Fibroblast of skin of scalp (primary cell): ENCODE results near the gene KIAA1614.

Experiments used
- DNase-seq: peaks from one replicate; pipeline ENCODE4 v3.0.0-alpha.2; 2013

The KIAA1614 gene

DNA sequence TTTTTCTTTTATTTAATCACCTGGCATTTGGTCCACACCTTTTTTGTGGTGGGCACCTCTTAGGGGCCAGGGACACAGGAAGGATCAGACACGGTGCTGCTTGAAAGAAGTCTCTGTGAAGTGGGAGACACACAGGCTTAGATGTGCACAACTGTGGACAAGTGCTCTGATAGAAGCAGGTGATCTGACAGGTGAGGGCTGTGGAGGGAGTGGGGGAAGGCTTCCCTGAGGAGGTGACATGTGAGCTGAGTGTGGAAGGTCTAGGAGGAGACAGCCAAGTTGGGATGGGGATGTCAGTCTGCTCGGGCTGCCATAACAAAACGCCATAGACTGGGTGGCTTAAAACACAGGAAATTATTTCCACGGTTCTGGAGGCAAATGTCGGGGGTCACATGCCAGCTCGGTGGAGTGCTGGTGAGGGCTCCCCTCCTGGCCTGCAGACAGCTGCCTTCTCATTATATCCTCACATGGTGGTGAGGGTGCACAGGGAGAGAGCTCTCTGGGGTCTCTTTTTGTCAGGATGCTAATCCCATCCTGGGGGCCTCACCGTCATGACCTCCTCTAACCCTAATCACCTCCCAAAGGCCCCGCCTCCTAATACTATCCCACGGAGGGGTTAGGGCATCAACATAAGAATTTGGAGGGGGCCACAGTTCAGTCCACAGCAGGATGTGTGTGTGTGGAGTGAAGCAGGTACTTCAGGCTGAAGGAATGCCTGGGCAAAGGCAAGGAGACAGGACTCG, 5.2 kb upstream of the KIAA1614 start:
- DNase-seq = no peak

DNA sequence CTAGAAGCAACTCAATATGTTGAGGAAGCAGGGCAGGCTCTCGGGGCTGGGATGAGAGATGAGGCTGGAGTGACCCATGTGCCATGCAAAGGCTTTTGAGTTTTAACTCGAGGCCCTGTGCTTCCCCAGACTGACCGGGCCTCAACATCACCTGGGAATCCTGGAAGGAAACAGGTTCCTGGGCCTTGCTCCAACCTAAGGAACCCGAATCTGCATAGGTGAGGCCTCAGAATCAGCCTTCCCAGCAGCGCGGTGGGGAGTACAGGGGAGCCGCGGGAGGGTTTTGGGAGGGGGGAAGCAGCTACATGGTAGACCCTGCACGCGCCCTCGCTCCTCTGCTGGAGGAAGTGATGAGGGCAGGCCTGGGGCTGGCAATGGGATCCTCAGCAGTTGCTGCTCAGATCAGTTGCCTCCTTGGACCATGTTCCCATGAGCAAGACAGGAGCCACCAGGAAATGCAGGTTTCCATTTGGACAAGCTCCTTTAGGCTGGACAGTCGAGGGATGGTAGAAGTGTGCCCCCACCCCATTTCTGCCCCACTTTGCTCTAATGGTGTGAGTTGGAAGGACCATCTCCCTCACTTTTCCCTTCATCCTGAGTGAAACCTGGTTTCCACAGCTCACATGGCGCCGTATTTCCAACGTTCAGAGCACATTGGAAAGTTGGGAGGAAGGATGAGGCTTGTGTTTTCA, 4.5 kb upstream of the KIAA1614 start:
- no peak for DNase-seq

DNA sequence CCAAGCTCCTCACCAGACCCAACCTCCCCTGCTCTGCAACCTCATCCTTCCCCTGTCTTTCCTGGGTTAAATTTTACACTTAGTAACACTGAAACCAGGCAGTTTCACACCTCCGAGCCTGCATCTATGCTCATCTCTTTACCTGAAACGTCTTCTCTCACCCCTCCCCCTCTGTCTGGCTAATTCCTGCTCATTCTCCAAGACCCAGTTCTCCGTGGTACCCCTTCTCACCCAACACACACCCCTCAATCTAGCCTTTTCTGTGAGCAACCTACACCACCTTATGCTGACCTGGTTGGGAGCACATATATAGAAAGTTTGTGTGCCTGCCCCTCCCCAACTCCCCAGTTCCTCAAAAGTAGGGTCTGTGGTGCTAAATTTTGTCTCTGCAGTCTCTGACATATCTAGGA, 3.7 kb upstream of the KIAA1614 start:
- DNase-seq = no peak

DNA sequence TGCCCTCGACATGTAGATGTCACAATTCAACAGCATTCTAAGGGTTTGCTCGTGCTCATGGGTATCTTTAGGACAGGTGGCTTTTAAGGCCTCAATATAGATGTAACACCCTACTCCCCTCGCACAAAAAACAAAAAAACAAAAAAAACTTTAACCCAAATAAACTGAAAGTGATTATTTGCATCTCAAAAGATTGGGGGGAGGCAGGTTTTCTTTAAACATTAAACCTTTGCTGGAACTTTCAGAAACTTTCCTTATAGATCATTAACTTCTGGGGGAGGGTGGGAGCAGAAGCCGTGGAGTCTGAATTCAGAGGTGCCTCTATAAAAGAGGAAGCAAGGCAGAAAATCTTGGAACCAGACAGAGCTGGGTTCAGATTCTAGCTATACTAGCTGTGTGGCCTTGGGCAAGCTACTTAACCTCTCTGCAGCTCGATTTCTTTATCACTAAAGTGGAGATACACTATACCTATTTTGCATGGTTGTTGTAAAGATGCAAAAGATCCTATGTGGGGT, 3.2 kb upstream of the KIAA1614 start:
- DNase-seq = no peak

DNA sequence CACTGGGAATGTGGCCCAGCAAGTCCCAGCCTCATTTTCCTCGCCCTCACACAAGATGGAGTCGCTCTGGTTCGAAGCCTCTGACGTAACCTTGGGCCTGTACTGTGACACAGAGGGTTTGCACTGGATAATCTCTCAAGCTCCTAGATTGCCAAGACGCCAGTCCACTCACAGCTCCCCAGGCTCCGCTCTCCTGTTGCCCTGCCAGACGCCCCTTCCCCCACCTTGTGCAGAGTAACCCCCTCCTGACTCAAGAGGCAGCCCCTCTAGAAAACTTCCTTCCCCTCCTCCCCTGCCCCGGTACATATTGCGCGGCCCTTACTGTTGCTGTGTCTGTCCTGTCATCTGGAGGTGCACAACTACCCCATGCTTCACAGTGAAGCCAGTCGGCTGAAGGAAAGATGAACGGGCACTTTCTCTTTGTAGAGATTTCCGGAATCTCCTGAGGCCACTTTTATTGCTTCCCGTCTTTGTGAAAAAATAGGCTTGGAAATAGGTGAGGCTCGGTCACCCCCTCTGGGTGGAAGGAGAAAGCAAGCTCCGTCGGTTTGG, 981 bp upstream of the KIAA1614 start:
- peak; percentile 41 for DNase-seq

DNA sequence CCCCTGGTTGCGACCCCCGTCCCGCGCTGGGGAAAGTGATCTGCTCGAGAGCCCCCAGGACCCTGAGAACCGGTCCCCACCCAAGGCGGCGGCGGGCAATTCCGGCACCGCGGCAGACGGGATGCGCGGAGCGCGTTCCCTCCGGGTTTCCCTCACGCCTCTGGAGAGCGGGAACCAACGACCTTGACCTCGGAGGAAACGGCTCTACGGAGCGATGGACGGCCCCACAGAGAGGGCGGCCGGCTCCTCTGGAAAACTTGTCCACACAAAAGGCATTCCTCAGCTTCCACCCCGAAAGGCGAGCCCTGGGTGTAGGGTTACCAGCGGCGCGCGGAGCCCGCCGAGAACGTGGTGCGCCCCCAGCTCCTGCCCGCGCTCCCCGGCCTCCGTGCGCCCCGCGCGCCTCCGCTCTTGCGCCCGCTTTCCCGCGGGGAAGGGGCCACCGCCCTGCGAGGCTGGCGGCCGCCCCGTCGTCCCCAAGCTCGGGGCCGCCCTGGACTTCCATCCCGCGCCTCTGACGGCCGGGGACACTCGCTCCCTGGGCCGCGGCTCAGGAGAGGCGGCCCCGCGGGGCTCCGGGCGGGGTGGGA, 391 bp upstream of the KIAA1614 start:
- DNase-seq = peak; percentile 50

DNA sequence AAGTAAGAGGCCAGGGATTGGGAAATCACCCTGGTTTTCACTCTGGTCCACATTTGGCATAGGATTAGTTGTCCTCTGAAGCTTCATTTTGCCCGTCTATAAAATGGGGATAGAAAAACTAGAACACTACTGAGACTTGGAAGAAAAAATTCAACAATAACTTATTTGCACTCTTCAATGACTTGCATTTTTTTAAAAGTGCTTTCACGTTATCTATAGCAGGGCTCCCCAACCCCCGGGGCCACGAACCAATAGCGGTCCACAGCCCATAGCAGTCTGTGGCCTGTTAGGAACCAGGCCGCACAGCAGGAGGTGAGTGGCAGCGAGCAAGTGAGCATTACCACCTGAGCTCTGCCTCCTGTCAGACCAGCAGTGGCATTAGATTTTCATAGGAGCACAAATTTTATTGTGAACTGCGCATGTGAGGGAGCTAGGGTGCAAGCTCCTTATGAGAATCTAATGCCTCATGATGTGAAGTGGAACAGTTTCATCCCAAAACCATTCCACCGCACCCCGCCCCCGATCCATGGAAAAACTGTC, 2.8 kb downstream of the KIAA1614 start:
- no peak for DNase-seq

DNA sequence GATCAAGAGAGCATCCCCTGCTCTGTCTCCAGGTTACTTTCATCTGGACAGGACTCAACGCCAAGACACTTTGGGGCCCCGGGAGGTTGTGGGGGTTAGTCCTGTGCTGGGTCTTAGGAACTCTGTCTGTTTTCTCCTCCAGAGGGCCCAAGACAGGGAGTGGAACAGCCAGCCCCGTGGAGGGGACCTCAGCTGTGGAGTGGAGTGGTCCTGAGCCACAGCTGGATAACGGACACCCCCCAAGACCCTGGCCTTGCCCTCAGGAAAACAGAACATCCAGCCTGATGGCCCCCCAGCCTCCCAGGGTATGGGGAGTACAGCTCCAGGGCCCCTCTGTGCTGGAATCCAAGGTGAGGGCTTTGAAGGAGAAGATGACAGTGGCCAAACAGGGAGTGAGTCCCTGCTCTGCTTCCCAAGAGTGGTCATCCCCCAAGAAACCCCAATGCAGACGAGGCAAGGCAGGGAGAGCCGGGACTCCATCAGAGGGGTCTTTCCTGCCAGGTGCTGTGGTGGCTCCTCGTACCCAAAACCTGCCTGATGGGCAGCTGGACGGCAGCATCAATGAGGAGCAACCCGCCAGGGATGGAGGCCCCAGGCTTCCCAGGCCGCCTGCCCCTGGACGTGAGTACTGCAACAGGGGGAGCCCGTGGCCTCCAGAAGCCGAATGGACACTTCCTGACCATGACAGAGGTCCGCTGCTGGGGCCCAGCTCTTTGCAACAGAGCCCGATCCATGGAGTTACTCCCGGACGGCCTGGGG, 3.5 kb downstream of the KIAA1614 start:
- DNase-seq = no peak

DNA sequence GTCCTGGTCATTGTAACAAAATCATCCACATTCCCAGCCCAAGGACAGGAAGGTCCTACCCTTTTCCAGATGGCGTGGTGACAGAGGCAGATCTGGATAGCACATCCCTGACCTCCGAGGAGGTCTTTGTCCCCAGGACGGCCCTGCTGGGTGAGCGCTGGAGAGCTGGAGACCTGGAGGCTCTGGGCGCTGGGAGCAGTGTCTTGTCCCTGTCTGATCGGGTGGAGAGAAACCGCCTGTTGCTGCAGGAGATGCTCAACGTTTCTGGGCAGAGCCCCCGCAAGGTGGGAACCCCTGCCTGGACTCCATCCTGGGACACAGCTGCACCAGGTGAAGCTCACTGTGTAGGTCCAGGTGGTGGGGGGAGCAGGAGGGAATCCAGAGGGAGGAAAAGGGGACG, 4.1 kb downstream of the KIAA1614 start:
- DNase-seq = no peak

DNA sequence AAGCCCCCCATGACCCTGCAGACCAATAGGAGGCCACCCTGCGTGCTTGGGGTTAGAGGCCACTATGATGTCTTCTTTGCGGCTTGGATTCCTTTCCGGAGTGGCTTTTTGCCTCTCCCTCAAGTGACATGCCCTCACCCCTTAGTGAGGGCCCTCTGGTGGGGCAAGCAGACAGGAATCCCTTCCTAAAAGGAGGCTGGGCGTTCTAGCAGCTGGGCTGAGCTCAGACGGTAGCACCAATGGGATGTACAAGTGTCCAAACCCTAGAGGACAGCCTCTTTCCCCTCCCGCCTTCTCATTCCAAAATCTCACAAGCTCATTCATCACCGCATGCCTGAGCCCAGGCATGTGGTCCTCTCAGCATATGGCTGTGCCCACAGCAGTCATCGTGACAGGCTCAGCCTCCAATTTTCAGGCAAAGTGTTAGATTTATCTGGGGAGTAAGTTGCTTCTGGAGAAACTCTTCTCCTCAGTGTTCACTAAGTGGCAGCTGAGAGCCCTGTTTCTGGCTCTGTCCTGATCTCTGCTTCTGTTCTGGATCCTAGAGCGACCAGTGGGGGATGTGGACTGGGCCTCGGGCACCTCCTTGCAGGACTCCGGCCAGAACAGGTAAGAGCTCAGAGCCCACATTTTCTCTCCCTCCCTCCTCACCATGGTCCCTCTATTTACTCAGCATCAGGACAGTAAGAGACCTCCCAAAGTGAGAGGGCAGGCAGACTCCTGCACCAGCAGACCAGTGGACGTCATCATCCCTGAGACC, 4.8 kb downstream of the KIAA1614 start:
- DNase-seq = peak; percentile 83

DNA sequence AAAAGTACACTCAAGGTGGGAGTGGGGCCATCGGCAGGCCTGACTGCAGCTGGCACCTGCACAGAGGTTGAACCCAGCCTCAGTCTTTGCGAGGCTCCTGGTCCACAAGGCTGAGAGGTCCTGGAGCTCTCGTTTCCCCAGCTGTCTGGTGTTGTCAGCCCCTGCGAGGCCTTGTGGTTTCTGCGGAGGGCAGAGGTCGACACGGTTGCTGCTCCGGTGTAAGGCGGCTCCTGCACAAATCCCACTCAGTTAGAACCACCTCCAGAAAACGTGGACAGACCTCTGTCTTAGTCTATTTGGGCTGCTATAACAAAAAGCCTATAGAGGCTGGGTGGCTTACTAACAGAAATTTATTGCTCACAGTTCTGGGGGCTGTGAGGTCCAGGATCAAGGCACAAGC, 5.8 kb downstream of the KIAA1614 start:
- DNase-seq = no peak

DNA sequence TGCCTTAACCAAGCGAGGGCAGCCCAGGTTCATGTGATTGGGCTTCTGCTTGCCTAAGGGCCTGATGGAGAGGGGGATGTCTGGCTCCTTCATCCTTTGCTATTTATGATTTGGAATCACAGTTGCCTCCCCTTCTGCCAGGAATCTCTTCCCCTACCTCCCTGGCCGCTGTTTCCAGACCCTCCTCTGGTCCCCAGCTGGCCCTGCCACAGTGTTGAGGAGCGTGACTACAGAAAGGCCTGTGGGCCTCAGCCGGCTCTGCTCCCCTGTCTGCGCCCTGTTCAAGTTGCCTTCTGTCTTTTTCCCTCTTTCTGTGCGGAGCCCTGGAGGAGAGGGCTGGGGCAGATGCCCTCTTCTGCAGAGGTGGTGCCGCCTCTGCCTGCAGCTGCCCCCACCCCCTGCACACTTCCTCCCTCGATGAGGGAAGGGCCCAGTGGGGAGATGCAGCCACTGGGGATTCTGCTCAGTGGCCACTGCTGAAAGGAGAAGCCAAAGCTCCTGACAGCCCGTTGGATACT, 6.5 kb downstream of the KIAA1614 start:
- DNase-seq = no peak

DNA sequence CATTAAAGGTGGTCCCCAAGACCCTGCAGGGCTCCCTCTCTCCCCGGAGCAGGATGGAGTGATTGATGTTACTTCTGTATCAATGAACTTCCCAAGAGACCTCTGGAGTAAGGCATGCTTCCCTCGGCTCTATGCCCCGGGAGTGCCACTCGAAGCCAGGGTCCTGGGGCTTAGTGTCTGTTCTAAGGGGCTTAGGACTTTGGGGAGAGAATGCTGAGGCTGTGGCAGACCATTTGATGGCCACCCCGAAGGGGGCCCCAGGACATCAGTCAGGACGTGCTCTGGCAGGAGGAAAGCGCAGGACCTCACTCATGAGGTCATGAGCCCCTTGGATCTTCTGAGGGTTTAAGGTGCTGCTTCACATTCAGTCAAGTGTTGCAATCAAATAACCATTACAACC, 7.5 kb downstream of the KIAA1614 start:
- DNase-seq = no peak

DNA sequence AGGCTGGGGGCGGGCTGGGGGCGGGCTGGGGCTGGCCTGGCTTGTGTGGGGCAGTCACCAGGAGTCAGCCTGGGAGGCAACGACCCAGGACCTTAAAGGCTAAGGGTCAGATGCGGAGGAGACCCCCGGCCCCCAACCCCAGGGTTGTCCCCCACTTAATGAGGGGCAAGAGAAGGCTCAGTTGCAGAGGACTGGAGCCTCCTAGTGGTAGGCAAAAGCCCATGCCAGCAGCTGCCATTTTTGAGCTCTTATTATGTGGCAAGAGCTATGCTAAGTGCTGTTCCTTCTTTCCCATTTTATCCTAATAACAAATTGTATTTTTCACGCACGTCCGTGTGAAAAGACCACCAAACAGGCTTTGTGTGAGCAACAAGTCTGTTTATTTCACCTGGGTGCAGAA, 8.0 kb downstream of the KIAA1614 start:
- DNase-seq = no peak

DNA sequence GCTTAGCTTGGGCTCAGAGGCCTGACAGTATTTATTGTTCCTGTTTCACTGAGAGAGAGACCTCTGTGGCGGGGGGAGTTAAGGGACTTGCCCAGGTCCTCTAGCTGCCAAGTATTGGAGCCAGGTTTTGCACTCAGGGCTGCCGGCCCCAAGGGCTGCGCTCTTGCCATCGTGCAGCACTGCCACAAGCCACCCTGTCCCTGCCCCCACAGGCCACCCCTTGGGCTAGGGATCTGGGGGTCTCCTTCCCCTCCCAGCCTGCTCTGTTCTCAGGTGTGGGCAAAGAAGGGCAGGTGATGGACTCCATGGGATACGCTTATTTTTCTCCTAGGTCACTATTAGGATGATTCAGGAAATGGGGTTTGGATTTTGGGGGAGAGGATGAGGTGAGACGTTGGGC, 8.7 kb downstream of the KIAA1614 start:
- no peak for DNase-seq

DNA sequence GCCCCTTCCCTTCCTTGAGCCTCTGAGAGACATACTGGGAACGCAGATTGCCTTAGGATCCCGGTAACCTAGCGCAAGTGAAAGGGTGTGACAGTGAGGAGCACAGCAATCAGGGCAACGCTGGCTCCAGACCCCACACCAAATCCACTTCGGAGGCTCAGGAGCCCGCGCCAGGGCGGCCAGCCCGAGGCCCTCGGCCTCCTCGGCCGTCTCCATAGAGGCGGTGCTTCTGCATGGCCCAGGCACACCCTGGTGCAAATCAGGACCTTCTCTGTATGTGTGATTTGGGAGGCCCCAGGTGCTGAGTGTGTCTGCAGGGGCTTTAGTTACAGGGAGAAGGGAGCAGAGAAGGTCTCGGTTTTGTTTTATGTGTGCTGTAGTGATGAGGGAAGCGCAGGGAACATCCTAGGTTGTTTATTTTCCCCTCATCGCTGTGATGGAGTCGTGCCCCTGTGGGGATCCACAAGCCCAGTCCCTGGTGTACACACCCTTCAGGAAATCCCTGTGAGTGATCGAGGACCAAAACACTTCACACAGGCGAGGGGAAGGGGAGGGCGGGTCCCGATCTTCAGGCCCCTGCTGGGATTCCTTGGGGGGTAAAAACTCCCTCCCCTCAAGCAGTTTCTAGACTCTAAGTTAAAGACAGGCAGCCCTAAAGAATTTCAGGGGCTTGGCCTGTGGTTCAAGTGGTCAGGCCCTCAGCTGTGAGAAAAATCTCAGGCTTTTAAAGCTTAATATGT, 9.4 kb downstream of the KIAA1614 start:
- DNase-seq = peak; percentile 59

DNA sequence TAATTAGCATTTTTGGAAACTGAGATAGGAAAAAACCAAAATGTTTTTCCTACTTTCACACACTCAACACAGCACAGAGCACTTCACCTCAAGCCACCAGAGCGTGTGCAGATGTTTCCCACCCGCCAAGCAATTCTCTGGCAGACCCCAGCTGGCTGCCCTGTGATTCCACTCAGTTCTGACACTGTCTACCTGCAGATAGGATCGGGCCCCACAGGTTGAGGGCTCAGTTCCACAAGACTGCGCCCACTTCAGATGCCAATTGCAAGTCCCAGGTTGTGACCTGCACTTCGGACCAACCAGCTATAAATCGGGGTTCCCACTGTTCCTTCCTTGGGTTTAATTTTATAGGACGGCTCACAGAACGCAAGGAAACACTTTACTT, 9.9 kb downstream of the KIAA1614 start:
- DNase-seq = no peak

DNA sequence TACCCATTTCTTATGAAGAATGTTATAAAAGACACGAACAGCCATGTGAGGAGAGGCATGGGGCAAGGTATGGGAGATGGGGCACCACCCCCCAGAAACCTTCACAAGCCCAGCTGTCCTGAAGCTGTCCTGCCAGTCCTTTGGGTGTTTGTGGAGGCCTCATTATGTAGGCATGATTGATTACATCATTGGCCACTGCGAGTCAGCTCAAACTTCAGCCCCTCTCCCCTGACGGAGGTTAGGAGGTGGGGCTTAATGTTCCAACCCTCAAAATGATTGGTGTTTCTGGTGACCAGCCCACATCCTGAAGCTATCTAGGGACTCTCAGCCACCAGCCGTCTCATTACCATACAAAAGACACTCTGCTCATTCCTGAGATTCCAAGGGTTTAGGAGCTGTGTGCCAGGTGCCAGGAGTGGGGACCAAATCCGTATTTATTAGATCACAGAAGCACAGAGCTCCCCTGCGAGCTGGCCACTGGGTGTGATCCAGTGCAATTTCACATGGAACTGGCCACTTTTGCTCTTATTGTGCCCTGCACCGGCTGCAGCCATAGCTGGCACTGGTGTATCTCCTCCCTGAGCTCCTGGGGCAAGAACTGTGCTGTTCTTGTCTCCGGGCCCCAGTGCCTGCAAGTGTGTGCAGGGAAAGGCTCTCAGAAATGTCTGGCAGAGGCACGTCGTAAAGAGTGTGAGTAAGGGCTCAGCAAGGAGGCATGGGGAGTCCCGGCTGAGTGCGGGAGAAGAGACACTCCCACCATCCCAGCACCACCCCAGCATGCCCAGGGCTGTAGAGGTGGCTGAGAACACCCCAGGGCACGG, 10.5 kb downstream of the KIAA1614 start:
- DNase-seq = peak; percentile 52

DNA sequence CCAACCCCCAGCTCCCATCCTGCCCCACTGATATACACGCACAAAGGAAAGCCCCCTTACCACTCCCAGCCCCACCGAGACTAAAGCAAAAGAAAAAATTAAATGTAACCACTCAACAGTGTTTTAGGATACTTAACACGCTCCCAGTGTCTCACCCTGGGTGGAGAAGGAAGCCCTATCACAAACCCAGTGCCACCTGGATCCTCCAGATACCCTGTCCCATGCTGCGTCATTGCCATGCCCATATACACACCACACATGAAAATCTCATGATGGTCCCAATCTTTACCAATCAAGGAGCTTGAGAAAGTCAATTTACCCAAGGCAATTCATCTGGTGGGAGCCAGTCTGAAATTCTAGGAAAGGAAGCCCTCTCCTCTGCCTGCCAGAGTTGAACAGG, 11.2 kb downstream of the KIAA1614 start:
- DNase-seq = no peak

DNA sequence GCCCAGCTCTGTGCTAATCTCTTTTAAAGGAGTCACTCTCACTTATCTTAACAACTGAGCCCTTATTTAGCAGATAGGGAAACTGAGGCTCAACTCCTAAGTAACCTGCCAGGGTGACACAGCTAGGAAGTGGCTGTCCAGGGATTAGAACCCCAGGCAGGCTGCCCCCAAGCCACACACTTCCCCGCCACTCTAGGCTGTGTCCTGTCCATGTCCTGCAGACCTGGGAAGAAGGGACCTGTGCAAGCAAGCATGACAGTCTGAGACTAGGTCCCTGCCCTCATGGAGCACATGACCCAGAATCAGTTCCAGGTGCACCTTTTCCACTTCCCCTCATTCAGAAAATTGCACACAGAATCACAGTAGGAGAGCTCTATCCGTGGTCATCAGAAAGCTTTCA, 12.2 kb downstream of the KIAA1614 start:
- DNase-seq = no peak
